NCI-H187 (cell line): ENCODE measurements around the gene GOLGA8J.
"Not testable (repeated sequence)": the region's sequence is repeated elsewhere in the genome, so short reads cannot be mapped to it uniquely, and the experiment has no call there.

ENCODE experiments used
- DNase-seq, 2 experiments: peaks; one replicate each; lab custom pipeline; 2025; lab: John Stamatoyannopoulos, UW

GOLGA8J gene, protein sequence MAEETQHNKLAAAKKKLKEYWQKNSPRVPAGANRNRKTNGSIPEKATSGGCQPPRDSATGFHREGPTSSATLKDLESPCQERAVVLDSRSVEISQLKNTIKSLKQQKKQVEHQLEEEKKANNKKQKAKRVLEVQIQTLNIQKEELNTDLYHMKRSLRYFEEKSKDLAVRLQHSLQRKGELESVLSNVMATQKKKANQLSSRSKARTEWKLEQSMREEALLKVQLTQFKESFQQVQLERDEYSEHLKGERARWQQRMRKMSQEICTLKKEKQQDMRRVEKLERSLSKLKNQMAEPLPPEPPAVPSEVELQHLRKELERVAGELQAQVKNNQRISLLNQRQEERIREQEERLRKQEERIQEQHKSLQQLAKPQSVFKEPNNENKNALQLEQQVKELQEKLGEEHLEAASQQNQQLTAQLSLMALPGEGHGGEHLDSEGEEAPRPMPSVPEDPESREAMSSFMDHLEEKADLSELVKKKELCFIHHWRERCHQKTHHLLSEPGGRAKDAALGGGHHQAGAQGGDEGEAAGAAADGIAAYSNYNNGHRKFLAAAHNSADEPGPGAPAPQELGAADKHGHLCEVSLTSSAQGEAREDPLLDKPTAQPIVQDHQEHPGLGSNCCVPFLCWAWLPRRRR

DNA sequence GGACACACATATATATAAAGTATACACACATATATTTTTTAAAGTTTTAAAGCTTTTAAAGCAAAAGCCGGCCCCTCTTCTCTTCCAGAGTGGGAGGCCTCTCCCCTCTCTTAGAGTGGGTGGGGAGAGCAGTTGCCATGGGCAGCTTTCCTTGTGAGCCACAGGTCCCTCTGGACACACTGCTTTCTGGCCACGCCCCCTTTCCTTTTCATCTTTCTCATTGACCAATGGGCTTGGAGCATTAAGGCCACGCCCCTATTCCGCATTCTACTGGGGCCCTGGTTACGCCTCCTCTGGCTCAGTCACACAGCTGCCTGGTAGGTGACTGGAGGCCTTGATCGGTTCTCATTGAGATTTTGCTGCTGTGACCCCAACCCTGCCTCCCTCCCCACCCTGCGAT lies at the start of gene GOLGA8J:
Gene GOLGA8J (plus strand): TSS at position 301 of the 400 bp plus-strand sequence. CDS start 98 bp downstream, at position 399.
- DNase-seq = not testable (repeated sequence)

DNA sequence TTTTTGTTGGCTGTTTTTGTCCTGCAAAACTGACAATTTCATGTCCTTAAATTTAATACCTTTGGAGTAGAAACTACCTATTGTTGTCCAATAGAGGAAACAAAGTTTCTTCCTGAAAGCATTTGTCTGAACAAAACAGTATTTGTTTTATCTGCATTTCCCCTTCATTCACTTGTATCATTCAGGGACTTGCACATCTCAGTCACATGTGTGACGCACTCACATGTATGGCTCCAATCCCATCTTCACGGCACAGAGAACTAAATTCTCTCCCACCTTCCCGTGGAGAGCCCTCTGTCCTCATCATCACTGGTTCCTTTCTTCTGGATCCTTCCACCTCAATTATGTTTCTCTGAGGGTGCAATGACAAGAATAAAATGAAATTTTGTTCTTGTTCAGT lies 49.5 kb upstream of the GOLGA8J start:
- no peak for DNase-seq

DNA sequence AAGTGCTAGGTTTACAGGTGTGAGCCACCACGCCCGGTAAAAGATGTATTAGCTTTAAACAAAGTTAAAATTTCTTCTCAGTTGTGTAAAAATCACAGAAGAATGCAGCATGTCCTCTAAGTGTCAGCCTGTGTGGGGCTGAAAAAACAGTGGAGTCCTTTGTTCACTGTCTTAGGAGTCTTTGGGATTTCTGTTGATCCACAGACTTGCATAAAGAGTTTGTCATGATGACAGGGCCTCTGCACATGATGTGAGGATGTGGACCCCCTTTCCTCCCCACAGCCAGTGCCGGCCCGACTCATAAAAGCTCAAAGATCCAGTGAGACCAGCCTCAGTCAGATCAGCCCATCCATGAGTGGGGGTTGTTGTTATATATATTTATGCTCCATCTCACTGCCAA lies 49.0 kb upstream of the GOLGA8J start:
- DNase-seq = no peak

DNA sequence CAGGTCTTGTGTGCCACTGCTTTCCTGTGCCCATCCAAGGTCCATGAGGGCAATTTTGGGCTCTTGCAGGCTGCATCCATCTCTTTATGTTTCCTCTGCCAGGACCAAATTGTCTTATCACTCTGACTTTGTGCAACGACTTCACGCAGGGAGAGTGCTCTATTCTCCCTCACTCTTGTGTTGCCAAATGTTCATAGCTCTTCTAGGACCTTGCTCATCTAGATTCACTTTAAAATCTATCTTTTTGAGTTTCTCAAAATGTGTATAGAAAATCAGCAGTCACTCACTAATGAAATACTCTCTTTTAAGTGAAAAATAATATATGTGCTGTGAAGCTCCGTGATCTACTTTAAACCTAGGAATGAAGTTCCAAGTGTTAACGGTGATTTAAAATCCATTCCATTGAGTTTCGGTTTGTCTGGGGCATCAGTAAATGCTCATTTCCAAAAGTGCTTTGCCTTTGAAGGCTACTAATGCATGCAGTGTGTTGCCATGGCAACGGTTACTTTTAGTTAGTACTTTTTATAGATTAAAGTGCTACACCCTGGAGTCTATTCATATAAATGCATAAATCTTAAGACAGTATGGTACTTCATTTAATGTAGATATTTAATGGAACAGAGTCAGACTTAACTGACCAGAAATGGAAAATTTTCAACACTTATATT lies 46.6 kb upstream of the GOLGA8J start:
- no peak for DNase-seq

DNA sequence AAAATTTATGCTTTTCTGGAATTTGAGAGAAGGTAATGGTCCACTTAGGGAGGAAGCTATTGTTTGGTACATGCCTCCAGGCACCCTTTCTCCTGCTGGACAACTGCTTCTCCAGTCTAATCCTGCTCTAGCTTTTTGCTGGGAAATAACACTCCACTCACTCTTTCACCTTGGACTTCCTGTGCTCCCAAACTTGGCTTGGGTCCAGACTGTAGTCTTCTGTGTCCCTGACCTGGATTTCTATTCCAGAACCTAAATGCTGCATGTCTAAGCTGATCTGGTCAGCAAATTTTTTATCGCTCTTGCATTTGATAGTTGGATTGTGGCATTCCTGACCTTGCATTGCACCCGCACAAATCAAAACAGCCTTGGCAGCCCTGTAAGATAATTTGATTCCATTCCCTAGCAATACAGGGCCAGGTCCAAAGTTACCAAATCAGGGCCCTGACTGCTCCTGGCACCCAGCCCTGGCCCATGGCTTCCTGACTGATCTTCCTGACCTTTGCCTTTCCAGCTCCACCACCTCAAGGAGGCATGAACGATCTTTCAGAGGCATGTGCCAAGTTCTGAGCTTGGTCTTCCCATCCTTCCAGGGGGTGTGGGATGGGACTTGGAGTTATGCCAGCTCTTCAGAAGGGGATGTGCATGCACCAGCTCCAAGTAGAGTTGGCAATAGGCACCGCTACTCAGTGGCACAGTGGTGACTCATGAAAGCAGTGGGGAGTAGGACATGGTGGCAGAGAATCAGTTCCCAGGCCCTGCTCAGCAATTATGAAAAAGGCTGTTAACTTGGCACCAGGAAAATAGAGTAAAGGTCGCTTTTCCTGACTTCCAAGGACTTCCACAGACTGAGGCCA lies 43.9 kb upstream of the GOLGA8J start:
- DNase-seq = no peak

DNA sequence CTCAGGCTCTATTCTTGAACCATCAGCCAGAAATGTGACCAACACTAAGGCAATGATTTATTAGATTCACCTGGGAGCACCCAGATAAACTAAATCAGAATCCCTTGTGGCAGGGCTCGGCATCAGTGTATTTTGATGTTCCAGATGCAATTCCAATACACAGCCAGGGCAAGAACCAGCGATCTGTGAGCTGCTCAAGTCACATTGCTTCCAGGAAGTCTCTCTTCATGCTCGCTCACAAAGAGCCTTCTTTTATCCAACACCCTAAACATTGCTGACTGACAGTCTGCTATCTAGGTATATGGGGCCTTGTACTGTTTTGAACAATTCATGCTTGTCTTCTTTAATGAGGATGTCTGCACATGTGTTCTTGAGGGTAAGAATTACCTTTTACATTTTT lies 40.9 kb upstream of the GOLGA8J start:
- no peak for DNase-seq

DNA sequence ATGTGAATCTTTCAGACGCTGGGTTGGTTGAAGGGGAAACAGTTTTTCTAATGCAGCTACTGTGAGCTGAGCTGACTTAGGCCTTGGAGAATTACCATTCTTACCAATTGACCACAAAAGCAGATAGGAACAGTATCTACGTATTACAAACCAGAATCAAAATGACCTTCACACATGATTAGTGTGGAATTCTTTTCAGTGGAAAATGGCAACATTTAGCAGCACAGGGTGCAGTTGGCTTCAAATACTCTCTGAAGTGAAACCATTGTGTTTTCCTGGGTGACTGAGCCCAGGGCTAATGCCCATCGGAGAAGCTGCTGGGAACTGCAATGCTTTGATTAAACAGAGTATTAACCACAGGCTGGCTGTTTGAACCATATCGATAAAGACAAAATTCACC lies 40.2 kb upstream of the GOLGA8J start:
- no peak for DNase-seq

DNA sequence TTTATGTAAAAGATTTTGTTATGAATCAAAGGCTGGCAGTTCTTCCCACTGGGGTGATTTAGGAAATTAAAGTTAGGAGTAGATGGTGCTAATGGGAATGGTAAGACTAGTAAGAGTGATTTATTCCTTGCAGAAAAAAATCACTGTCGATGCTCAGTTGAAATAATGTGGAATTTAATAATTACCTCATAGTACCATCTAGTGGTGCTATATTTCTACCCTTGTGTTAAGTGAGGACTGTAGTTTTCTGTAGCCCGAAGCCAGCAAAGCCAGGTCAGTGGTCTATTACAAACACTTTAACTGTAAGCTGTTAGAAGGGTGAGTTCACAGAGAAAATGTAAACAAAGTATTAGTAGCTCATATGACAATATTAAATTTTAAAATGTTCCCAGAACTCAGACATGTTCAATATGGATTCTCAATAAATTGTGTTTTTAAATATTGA lies 39.5 kb upstream of the GOLGA8J start:
- no peak for DNase-seq

DNA sequence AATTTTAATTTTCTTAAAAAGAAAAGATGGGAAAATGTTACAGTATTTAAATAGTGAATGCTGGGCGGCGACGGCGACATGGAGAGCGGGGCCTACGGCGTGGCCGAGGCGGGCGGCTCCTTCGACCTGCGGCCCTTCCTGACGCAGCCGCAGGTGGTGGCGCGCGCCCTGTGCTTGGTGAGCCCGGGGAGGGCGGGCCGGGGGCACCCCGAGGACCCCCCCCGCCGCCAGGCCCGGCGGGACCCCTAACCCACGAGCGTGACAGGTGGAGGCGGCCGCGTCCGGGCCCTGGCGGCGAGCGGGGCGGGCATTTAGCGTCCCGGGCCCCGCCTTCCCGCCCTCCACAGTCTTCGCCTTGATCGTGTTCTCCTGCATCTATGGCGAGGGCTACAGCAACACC lies 38.4 kb upstream of the GOLGA8J start:
- DNase-seq = no peak

DNA sequence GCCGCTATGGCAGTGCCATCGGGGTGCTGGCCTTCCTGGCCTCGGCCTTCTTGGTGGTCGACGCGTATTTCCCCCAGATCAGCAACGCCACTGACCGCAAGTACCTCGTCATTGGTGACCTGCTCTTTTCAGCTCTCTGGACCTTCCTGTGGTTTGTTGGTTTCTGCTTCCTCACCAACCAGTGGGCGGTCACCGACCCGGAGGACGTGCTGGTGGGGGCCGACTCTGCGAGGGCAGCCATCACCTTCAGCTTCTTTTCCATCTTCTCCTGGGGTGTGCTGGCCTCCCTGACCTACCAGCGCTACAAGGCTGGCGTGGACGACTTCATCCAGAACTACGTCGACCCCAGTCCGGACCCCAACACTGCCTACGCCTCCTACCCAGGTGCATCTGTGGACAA lies 37.9 kb upstream of the GOLGA8J start:
- not testable (repeated sequence) for DNase-seq

DNA sequence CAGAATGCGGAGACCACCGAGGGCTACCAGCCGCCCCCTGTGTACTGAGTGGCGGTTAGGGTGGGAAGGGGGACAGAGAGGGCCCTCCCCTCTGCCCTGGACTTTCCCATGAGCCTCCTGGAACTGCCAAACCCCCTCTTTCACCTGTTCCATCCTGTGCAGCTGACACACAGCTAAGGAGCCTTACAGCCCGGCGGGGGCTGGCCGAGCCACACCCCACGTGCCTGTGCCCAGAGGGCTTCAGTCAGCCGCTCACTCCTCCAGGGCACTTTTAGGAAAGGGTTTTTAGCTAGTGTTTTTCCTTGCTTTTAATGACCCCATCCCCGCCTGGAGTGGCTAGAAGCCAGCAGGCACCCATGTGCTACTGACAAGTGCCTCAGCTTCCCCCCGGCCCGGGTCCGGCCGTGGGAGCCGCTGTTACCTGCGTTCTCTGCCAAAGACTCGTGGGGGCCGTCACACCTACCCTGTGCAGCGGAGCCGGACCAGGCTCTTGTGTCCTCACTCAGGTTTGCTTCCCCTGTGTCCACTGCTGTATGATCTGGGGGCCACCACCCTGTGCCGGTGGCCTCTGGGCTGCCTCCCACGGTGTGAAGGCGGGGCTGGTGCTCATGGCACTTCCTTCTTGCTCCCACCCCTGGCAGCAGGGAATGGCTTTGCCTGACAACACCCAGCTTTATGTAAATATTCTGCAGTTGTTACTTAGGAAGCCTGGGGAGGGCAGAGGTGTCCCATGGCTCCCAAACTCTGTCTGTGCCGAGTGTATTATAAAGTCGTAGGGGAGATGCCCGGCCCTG lies 37.3 kb upstream of the GOLGA8J start:
- not testable (repeated sequence) for DNase-seq

DNA sequence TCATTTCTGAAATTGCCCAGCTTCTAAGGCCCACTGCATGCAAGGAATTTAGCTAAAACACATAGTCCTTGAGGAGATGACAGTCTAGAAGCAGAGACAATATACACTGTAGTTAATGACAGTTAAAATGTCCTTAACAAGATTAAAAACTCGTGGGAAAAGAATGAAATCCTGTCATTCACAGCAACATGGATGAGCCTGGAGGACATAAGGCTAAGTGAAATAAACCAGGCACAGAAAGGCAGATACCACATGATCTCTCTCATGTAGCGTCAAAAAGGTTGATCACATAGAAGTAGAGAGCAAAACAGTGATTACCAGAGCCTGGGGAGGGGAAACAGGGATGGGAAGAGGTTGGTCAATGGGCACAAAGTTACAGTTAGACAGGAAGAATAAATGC lies 36.3 kb upstream of the GOLGA8J start:
- DNase-seq = no peak

DNA sequence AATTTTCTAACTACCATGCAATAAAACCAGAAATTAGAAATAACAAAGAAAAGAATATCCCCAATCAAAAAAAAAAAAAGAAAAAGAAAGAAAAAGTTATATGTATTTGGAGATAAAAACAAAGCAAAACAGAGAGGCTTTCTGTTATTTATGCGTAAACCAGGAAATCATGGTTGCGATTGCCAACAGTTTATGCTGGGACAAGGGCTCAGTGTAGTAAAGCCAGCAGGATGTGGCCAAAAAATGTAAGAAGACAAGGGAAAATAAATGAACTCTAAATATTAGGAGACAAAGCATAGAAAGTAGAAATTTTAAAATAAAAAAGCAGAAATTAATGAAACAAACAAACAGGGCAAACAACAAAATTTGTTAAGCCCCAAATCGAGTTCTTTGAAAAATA lies 27.2 kb upstream of the GOLGA8J start:
- no peak for DNase-seq

DNA sequence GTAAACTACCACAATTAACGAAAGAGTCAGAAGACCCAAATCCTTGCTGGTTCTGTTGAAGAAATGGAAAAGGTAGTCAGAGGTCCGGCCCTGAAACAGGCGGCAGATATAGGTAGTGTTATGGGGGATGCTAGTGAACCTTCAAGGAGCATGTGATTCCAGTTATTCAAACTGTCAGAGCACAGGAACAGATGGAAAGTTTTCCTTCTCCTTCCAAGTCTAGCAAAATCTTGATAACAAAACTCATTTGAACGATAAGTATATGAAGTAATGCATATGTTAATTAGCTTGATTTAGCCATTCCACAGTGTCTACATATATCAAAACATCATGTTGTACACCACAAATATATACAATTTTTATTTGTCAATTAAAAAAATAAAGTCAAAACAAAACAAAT lies 26.6 kb upstream of the GOLGA8J start:
- DNase-seq = no peak

DNA sequence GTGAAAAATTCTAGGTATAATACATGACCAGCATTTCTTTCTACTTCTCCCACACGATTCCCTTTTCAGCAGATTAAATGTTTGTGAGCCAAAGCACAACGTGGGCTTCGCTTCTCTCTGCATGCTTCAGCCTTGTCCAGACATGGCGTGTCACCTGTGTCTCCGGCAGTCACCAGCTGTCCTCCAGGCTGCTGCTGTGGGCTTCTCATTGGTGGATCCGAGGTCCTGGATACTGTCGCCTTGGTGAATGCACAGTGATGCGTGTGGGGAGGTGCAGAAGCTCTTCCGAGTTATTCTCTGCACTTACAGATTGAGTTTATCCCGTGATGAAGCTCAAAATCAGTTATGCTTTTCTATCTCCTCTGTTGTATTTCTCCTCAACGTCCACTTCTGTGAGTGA lies 23.0 kb upstream of the GOLGA8J start:
- no peak for DNase-seq

DNA sequence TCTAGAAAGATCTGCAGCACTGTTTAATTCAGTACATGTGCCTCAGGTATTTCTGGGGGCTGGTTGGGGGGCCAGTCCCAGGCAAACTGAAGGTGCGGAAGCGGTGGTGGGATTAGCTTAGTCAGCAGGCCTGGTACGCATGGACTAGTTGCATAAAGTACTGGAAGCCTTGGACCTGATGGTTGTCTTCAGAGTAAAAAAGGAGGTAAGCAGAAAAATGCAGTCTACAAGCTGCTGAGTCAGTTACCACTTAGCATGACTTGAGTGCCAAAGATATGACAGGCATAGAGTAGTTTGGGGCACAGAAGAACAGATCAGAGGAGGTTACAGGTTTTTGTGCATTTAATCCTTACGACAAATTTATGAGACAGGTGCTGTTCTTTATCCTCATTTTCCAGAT lies 19.9 kb upstream of the GOLGA8J start:
- DNase-seq = no peak

DNA sequence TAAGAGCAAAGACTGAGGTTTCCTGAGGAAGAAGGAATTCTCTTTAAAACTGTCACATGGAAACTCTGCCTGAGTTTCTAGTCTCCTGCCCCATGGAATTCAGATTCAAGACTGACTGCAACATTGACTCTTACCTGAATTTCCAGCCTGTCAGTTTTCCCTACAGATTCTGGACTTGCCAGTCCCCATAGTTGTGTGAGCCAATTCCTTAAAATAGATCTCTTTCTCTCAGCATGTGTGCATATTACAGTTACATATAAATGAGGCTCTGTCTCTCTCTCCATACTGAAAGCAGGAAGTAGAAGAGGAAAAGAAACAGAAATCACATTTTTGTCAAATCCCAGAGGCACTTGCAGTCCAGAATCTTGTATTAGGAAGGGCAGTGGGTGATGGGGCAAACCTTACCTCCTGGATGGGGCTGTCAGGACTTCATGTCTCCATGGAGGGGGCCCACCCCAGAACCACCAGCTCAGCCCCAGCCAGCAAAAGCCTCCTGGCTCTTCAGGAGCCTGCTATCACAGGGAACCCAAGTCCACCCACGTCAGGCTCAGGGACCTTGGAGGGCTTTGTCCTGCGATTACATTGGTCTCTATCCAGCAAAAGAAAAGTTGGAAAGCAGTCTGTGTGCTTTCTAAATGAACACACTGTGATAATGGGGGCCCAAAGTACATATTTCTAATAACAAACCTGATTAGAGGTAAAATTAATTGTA lies 18.8 kb upstream of the GOLGA8J start:
- no peak for DNase-seq

DNA sequence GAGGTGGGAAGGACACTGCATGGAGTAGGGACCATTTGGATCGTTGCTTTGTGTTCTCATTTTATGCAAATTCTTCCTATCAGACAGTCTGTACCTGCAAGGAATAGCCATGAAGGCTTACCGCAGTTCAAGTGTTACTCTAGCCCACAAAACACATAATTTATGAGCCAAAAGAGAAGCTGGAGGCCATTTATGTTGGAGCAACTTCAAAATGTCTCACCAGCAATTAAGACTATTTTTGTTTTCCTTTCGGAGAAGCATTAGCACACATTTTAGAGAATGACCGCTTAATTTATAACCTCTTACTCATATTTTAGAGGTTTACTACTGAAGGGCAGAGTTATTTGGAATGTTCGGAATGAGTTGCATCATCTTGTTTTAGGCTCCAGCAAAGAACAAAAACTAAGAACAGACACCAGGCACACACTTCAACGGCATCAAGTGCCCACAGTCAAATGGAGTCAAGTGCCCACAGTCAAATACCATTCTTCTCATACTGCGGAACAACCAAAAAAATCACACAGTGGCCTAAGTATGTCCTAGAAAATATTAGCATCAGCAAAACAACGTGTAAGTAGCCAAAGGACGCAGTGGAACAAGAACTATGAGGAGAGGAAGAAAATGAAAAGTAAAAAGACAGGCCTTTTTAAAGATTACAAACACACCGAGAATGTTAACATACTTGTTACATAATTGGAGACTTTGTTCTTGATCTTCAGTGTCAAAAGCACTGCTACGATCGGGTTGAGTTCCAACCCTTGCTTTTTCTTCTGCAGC lies 17.5 kb upstream of the GOLGA8J start:
- peak; percentile 2 to 3 for DNase-seq

DNA sequence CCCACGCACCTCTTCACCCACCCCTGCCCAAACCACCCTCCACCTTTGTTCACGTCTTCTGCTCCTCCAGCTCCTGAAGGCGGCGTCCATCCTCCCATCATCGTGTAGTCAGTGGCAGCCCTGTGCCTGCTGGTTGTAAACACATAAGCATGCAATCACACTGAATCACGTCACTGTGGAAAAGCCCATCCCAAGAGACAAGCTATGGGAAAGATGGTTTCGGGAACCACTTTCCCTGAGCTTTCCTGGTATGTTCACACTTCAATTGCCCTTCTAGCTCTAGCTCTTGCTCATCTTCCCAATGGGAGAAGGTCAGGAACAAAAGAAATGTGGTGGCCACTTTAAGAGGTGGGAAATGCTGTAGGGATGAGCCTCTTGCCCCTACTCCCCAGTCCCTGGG lies 14.4 kb upstream of the GOLGA8J start:
- no peak for DNase-seq

DNA sequence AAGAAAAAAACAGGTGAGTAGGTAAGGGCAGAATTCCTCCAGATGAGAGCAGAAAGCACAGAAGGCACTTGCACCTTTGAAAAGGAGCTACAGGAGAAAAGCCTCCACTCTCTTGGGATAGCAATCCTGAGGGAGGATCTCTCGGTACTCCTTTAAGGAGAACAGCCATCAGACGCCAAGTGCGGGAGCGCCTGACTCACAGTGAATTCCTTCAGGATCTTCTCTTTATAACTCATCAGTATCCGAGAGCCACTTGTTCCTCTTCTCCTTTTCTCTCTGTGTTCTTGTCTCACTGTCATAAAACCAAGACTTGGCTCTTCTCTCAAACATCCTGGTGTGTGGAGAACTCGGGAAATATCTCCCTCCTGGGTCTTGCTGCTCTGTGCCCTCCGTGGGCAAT lies 10.1 kb upstream of the GOLGA8J start:
- no peak for DNase-seq
